Suppressor macrophage treated with lipopolysaccharide for 4 hours (primary cell): ENCODE measurements around the gene CHRM2.

Source experiments
- DNase-seq: peaks from one replicate; pipeline ENCODE4 v3.0.0-alpha.2; 2020

The CHRM2 gene

DNA sequence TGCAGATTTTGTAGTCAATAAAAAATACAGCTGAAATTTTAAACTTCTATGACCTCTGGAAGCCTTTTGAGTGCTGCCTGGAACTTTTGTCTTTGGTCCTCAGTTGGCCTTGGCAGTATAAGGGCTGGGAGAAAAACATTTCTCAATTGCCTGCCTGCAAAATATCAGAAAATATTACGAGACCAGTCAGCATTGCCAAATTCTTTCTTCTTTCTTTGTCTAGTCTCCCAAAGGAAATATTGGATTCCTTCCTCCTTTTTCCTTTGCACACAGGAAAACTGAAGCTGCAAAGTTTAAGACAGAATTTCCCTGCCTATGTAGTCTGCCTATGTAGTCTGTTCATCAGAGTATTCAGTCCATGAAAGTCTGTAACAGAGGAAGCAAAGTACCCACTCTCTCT is 95.9 kb downstream of the CHRM2 start:
- no peak for DNase-seq

DNA sequence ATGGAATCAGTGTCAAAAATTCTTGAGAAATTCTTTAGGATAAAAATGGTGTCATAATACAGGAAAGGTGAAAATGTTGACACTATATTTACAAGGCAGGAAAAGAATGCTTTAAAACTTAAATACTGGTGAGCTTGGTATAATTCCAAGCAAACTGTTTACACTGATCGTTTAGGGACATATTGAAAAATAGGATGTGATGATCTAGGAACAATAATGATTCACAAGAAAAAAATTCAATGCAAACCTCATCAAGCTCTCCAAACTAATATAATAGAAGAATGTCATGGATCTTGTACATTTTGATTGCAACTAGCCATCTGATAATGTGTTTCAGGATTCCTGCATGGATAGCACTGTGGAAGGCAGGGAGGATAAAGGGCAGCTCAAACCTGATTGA is 98.4 kb downstream of the CHRM2 start:
- DNase-seq = no peak

DNA sequence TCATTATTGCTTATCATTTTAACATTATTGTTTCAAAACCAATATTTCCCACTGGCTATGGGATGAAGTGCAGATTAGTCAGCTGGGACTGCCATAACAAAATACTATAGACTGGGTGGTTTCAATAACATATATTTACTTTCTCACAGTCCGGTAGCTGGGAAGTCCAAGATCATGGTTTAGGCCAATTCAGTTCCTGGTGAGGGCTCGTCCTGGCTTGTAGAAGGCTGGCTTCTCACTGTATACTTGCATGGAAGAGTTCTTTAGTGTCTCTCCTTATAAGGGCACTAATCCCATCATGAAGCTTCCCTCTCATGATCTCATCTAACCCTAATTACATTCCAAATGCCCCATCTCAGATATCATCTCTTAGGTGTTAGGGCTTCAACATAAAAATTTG is 101.3 kb downstream of the CHRM2 start:
- no peak for DNase-seq

DNA sequence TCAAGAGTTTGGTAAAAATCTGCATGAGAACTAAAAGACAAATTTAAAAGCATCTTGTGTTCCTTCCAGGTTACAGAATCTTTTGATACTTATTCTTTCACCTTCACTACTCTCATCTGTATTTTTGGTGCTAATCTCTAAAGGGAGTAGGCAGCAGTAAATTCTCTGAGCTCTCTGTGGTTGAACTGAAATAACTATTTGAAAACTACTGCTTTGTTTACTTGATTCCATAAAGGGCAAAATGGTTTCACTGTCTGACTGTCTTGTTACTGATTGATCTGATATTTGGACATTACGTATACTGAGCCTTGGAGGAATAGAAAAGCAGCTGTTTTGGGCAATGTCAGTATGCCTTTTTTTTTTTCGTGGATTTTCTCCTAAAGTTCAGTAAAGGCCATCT is 103.3 kb downstream of the CHRM2 start:
- no peak for DNase-seq

DNA sequence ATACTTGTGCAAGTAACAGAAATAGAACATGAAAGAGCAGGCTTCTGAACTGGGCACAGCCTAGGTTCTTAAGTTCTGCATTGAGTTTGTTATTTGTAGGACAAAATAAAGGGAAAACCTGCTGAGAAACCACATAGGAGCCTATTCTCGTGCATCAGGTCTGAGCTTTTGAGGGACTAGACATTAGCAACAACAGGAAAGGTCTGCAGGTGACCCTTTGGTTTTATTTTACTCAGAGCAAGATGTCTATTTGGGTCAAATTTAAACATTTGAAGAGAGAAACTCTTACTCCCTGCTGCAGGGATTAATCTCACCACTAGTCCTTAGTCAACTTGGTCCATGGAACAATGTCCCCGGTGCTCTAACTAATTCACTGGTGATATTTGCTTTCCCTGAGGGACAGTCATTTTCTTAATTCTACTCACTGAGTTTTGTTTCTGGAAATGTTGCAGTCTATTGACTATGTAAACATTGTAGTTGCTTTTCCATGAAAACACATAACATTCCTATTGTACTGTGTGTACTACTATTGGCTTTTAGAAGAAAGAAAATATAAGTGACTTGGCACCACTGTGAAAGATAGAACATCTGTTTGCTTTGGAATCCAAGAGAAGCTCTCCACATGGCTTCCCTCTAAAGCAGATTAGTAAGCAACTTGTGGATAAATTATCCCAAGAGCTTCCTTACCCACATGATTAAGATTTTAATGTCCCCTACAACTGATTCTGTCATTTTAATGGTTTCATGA is 108.2 kb downstream of the CHRM2 start:
- DNase-seq = no peak

DNA sequence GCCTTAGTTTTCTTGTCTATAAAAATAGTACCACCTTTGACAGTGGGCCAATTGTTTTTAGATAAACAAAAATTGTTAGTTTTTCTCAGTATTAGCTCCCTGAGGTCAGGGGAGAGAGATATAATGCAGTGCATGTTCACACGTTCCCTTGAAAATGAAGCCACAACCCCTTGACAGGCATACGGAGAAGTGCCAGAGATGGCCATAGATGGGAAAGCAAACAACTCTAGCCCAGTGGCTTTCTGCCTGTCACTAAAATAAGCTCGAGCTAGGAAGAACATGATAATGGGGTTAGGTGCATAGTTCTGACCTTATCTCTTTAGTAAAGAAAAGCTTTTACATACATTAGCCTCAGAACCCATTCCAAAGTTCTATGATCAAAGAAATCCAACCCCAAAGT is 124.9 kb downstream of the CHRM2 start:
- DNase-seq = no peak

DNA sequence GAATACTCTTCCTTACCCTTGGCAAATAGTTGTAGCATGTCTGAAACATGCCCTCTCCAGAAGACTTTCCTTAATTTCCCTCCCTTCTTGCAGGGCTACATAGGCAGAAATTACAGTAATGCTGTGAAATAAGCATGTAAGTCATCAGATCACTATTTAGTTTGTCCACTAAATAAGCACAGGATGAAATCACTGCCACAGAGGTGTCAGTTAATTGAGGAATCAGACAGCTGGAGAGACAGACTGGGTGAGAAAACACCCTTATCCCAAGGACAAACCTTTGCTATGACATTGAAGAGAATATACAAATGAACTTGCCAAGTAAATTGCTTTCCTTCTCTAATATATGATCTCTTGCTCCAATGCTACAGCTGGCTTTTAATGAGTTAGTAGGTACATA is 129.3 kb downstream of the CHRM2 start:
- DNase-seq = no peak

DNA sequence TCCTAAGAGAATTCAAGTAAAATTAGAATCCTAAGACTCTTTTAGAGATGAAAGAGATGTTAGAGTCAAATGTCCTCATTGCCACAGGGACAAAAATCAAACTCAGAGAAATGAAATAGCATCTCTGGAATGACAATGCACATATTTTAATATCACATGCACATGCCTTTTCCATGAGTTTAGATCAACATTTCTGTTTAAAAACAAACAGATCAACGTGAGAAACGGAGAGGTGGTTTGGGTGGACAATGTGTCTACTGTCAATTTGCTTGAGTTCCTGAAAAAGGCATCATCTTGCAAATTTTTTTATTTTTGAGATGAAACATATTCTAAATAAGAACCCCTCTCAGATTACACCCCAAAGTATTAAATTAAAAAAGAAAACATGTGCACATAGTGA is 130.0 kb downstream of the CHRM2 start:
- no peak for DNase-seq

DNA sequence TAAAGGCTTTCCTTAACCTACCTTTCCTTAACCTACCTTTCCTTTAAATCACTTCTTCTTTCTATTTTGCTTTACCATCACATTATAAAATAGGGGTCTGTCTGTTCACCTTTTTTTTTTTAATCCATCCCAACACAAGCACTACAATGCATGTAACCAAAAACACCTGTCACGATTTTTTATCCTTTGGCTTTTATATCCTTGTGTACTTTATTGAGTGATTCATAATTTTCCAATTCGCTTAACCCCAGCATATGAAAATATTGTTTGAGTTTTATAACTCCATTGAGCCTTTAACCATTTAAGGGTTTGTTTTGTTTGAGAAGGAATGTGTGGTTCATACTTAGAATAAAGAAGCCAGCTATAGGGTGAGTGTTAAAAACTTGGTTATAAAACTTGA is 132.2 kb downstream of the CHRM2 start:
- no peak for DNase-seq

DNA sequence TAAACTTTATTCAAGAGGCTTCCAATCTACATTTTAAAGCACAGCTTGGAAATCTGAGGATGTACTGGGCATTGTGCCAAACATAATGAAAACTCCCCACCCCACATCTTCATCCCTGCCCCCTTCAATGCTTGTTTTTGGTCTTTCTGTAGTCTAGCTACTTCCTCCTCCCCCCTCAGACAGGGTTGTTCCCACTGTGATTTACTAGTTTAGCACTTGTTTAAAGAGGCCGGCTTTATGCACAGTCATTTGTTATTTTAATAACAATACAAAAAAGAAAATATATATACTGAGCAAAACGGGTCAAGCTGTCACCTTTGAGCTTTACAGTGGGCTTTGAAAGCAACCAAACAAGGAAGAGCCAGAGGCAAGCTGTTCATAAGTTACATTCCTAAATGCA is 132.6 kb downstream of the CHRM2 start:
- DNase-seq = no peak

DNA sequence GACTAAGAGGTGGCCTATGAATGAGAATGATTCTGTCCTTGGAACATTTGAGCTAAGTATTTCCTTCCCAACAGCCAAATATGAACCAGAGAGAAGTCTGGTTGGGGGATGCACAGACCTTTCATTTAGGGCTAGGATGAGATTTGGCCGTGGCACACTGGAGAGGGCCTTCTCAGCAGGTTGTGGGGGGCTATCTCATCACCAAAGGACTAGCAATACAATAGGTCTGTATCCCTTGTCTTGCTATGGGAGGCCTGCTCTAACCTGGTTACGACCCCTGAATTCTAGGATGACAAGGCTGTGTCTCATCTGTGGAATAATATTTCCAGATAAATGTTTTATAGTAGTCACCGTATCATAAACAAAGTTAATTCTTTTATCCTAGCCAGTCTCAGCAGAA is 133.0 kb downstream of the CHRM2 start:
- DNase-seq = no peak

DNA sequence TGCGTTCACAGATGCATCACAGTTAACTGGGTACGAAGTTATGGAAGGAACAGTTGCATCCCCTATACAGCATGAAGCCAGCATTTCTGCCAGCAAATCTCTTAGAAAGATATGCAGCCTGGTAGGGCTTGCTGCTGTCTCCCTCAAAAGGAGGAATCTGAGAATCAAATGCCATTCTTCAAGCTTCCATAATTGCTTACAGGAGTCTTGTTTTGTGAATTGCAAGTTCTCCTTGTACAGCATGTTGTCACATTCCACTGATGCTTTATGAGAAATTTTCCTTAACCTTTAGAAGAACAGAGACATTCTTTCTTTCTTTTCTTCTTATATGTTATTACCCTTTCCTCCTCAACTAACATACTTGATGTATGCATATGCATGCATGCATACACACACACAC is 134.6 kb downstream of the CHRM2 start:
- no peak for DNase-seq

DNA sequence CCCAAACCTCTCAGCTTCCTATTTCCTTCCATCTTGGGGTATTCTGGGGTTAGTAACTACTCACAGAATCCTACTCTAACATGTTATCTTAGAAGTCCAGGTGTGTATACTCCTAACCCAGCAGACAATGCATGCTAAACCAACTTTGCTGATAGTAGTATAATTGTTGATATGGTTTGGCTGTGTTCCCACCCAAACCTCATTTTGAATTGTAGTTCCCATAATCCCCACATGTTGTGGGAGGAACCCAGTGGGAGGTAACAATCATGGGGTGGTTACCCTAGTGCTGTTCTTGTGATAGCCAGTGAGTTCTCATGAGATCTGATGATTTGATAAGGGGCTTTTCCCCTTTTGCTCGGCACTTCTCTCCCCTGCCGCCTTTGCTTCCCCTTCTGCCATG is 135.1 kb downstream of the CHRM2 start:
- no peak for DNase-seq

DNA sequence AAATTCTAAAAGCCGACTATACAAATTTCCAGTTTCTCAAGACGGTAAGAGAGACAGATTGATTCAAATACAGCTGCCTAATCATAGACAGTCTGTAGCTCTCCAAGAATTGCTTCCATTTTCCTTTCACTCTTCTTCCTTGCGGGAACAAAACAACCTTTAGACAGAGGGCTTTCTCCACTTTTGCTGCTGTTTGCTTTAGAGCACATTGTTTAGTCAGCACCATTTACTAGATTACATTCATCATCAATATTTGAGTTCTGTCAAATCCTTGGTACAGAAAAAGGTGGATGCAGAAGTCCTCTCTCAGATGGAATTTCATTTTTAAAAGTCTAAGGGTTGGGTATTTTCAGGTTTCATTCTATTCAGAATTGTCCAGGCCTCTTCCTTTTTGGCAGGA is 137.4 kb downstream of the CHRM2 start:
- DNase-seq = no peak

DNA sequence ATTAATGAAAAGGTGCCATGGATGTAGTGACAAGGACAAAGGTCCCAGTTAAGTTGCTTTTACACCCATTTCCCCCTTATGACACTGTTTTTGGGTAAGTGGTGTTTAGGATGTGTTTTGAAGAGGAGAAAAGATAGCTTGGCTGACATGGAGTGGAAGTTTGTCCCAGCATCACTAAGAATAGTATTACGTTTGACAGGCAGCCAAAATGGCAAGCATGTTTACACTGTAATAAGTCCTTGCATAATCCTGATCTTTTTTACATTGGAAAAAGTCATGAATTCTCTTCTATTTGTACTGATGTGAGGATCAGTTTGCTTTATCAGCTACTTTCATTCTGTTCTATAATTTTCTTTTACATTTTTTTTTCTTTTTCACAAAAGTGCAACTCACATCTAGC is 137.8 kb downstream of the CHRM2 start:
- no peak for DNase-seq

DNA sequence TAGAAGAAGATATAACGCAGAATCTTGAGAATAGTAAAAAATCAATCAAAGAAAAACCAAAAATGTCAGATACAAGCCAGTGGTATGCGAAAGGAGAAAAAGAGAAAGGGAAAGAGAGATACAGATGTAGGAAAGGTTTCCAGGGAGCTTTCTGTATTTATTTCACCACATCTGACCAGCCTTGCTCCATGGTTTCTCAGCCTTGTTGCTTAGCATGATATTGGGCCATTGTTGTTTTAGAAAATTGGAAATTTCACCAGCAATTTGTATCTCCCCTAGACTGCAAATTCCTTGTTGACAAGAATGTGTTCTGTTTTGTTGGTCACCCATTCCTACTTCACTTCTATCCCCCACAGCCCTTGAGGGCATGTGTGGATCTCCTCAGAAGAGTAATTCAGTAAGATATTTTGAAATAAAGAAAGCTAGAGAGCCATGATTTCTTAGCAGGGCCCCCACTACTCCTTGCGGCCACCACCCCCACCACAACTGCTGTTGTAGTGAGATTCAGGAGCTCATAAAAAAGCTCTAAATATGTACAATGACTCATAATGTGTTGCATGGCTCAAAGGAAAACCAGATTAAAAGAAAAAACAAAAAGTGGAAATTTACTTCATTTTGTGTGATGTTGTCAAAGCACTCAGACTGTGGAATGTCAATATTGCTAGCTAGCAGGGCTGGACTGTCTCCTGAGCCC is 138.7 kb downstream of the CHRM2 start:
- no peak for DNase-seq

DNA sequence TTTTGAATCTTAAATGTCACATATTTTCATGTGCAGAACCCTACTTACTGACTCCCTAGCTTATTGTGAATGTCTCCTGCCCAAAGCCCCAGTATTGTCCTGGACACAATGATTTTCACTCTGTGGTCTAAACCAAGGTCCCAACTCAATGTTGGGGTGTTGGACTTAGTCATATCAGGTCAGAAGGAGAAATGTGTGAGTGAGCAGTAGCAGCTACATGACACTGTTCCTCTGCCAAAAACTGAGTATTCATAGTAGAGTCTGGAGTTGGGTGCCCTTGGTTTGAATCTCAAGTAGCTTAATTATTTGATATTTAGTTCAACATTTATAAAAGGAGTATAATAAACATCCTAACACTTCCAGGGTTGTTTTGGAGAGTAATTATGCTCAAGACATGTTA is 141.0 kb downstream of the CHRM2 start:
- DNase-seq = no peak

DNA sequence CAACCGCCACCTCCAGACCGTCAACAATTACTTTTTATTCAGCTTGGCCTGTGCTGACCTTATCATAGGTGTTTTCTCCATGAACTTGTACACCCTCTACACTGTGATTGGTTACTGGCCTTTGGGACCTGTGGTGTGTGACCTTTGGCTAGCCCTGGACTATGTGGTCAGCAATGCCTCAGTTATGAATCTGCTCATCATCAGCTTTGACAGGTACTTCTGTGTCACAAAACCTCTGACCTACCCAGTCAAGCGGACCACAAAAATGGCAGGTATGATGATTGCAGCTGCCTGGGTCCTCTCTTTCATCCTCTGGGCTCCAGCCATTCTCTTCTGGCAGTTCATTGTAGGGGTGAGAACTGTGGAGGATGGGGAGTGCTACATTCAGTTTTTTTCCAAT is 146.6 kb downstream of the CHRM2 start:
- no peak for DNase-seq

DNA sequence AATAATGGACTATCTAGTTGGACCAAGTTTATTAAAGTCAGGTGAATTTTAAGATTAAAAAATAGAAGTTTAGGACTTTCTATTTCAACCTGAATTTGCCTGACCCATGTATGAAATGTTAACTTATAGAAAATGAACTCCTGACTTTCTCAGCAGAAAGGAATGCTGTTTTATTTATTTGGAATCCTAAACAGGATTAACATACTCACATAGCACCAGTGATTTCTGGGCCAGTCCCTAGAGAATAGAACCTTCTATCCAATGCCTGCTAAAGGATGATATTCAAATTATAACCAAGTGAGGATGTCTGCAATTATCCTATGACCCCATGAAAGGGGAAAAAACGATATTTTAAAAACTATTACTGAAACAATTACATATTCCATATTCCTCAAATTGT is 148.8 kb downstream of the CHRM2 start:
- DNase-seq = no peak

DNA sequence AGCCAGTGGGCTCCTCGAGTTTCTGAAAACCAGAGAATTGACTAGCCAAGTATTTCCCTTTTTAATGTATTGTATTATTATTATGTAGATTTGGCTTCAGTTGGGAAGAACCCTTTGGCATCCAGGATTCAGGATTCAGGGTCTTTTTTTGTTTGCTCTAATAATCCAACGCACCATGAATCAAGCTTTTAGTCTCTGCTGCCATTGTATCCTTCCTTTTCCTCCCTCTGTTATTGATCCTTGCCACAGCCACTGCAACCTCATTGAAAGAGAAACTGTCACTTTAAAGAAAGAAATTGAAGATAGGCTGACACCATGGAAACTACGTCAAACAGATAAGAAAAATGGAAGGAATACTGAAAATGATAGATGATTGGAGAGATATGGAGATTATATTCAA is 150.0 kb downstream of the CHRM2 start:
- DNase-seq = no peak

DNA sequence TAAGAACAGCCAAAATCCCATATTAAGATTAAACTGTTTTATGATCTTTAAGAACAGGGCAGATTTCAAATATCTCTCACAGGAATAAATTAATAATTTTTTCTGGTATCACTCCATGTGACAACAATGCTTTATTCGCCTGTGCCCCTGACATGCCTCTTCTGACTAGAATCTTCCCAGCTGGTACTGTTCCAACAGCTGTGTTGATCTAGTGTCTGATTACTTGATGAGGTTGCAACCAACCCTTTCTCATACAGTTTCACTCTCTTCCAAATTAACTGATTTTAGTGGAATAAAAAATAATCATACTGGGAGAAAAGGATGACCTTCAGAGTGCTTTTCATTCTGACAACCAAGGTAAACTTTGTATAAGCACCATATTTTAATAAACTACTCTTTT is 151.9 kb downstream of the CHRM2 start:
- no peak for DNase-seq

DNA sequence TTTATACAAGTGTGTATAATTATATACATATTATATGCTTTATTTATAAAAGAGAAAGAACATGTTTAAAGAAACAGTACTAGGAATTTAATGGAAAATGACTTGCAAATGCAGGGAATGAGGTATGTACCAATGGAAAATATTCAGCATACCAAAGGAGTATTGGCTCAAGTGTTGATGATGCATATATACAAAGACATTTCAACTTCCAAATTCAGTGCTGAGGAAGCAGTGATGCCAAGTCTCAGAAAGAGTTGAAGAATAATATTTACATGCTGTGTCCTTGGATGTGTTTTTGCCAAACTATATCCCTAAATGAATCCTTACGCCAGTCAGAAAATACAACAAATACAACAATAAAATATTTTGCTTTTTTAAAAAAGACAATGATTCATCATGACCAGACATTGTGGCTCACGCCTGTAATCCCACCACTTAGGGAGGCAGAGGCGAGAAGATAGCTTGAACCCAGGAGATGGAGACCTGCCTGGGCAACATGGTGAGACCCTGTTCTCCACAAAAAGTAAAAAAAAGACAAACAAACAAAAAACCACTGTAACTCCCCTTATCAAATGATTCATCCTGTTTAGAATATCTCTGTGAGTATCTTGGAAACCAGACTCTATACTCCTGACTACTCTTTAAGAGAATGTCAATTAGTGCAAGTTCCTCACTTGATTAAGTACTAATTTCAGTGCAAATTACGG is 157.2 kb downstream of the CHRM2 start:
- no peak for DNase-seq

DNA sequence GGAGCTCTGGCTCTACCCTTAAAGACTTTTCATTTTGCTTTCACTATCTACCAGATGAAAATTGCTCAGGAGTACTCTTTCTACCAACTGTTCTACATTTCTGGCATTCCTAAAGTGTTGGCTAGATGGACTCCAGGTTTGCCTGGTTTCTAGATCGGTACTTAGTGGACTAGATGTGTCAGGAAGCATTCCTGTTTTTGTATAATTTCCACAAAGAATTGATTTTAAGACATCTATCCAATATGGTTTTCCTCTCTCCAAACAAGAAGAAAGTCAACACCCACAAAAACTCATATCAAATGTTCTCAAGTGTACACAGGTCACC is 157.7 kb downstream of the CHRM2 start:
- no peak for DNase-seq

DNA sequence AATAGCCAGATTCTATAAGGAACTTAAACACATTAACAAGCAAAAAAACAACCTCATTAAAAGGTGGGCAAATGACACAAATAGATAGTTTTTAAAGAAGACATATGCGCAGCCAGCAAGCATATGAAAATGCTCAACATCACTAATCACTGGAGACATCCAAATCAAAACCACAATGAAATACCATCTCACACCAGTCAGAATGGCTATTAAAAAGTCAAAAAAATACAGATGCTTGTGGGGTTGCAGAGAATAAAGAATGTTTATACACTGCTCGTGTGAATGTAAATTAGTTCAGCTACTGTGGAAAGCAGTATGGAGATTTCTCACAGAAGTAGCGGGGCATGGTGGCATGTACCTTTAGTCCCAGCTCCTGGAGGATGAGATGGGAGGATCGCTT is 164.0 kb downstream of the CHRM2 start:
- DNase-seq = no peak

DNA sequence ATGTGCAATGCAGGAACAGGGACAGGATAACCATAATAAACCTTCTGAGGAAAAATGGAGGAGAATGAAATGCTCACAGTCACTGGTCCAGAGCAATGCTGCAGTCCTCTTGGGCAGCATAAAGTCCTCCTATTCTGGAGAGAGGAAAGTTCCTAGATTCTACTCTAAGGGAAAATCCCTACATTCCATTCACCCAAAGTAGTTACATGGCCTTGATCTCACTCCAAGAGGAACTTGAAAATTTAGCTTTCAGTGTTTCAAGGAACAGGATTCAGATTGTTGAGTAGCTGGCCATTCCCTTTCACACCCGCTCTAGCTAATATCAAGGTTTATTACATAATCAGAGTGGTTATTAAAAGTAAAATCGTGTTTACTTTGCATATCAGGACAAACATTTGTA is 168.3 kb downstream of the CHRM2 start:
- DNase-seq = no peak
